Measurements from ENCODE around the gene FUZ. TPM values are rescaled to one million over a fixed set of nuclear protein-coding genes. Genes with fewer than 3 reads are reported as not detected.

FUZ gene
- total and polyA plus RNA-seq, 2 of the 8 experiments (the other 6 are each of a cell fraction or from before 2014, with no cell fraction given): 28.4 to 33.9 TPM

DNA sequence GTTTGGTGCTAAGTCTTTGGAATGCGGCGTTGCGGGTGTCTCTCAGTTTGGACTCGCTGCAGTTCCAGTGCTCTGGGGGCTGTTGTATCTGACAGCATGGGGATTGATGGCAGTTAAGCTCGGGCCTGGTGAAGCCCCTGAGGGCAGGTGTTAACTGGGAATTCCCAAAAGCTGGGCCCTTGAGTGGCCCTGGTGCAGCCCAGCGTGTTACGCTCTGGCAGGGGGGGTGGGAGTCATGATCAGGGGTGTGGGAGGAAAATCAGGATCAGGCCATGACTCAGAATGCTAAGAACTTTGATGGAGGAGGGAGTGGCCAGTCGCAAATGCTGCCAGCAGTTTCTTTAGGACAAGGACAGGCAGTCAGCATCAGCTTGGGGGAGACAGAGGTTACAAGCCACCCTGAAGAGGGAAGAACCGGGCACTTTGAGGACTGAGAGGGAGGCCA, 26.7 kb downstream of the FUZ start (continued):
- TF ChIP-seq CHD7 (IDR thresholded peaks at IDR 0.05; ENCODE audit: insufficient replicate concordance, low read length) (no peak), FOSL1 (IDR thresholded peaks at IDR 0.05; ENCODE audit: insufficient read depth, low read depth, low read length) (no peak), RAD21 (IDR thresholded peaks at IDR 0.05 in 1 of 2, conservative IDR thresholded peaks at IDR 0.05 in 1 of 2; ENCODE audit: low read depth in 2 of 2, low read length in 2 of 2) (no peak), ATF3 (IDR thresholded peaks at IDR 0.05; ENCODE audit: insufficient read depth, low read depth, low read length) (no peak), TCF12 (IDR thresholded peaks at IDR 0.05; ENCODE audit: low read depth, low read length) (no peak), JUN (IDR thresholded peaks at IDR 0.05; ENCODE audit: low read depth, low read length) (no peak), TAF1 (IDR thresholded peaks at IDR 0.05; ENCODE audit: low read depth, low read length) (no peak)
- TF ChIP-seq, protein P1, sequence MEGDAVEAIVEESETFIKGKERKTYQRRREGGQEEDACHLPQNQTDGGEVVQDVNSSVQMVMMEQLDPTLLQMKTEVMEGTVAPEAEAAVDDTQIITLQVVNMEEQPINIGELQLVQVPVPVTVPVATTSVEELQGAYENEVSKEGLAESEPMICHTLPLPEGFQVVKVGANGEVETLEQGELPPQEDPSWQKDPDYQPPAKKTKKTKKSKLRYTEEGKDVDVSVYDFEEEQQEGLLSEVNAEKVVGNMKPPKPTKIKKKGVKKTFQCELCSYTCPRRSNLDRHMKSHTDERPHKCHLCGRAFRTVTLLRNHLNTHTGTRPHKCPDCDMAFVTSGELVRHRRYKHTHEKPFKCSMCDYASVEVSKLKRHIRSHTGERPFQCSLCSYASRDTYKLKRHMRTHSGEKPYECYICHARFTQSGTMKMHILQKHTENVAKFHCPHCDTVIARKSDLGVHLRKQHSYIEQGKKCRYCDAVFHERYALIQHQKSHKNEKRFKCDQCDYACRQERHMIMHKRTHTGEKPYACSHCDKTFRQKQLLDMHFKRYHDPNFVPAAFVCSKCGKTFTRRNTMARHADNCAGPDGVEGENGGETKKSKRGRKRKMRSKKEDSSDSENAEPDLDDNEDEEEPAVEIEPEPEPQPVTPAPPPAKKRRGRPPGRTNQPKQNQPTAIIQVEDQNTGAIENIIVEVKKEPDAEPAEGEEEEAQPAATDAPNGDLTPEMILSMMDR (IDR thresholded peaks at IDR 0.05; ENCODE audit: control extremely low read depth in 1 of 3, insufficient read depth in 1 of 3, low read depth in 1 of 3, low read length in 3 of 3): no peak

All from H1 (cell line).